Gastrocnemius medialis (tissue), 4 donors: Measurements from ENCODE around the gene STKLD1. TPM values are rescaled to one million over a fixed set of nuclear protein-coding genes. Genes with fewer than 3 reads are reported as not detected.

ENCODE experiments used
- ATAC-seq, 2 donors: fragments of 150-250 bp; one replicate each; pipeline ENCODE4 v1.9.1; 2016
- DNase-seq, 2 donors: peaks; one replicate each; pipeline ENCODE4 v3.0.0-alpha.2; 2019
- H3K27ac ChIP-seq, 4 donors: fragments of 200-600 bp; sonication (generic); 1 replicate in 1 of 4; 2 replicates in 3 of 4; pipeline ENCODE4 v1.5.1; 2016 to 2018; ENCODE audit warnings: mild to moderate bottlenecking in 2 of 4, moderate library complexity in 1 of 4
- H3K27me3 ChIP-seq, 3 donors: fragments of 200-600 bp; sonication (generic) in 2 of 3; 1 replicate in 1 of 3; 2 replicates in 2 of 3; pipeline versions ENCODE4 v1.5.1 to v1.6.0; 2016 to 2019; ENCODE audit warnings: mild to moderate bottlenecking in 1 of 3, moderate library complexity in 1 of 3
- H3K36me3 ChIP-seq, 2 donors: fragments of 200-600 bp; sonication (generic) in 1 of 2; one replicate each; pipeline ENCODE4 v1.5.1; 2017 to 2018
- H3K4me1 ChIP-seq, 2 donors: fragments of 200-600 bp; sonication (generic) in 1 of 2; one replicate each; pipeline ENCODE4 v1.5.1; 2016 to 2017; ENCODE audit warnings: mild to moderate bottlenecking in 2 of 2
- H3K4me3 ChIP-seq, 4 donors: fragments of 200-600 bp; sonication (generic) in 3 of 4; 1 replicate in 1 of 4; 2 replicates in 3 of 4; pipeline ENCODE4 v1.5.1; 2016 to 2019; ENCODE audit warnings: mild to moderate bottlenecking in 2 of 4
- H3K9me3 ChIP-seq, 3 donors: fragments of 200-600 bp; sonication (generic) in 2 of 3; 1 replicate in 1 of 3; 2 replicates in 2 of 3; pipeline ENCODE4 v1.5.1; 2016 to 2019
- CTCF ChIP-seq, 5 experiments: fragments of 450-650 bp in 3 of 5; fragments of 200-600 bp in 2 of 5; sonication (generic) in 2 of 5; IDR thresholded peaks in 4 of 5; conservative IDR thresholded peaks in 1 of 5; 1 replicate in 4 of 5; 2 replicates in 1 of 5; pipeline ENCODE4 v1.5.1; 2016 to 2019; ENCODE audit warnings: antibody characterized with exemption in 5 of 5, mild to moderate bottlenecking in 3 of 5, moderate library complexity in 3 of 5
- POLR2A ChIP-seq, 2 donors: fragments of 450-650 bp; IDR thresholded peaks; one replicate each; pipeline ENCODE4 v1.6.1; 2017; ENCODE audit warnings: antibody characterized with exemption in 2 of 2, mild to moderate bottlenecking in 2 of 2, moderate library complexity in 2 of 2
- in situ Hi-C, 4 donors: fragments of 200-750 bp; cut with MboI; loops; one replicate each; pipeline versions ENCODE4 v1.15.0 to v1.8.0; 2017; ENCODE audit warnings: low sequenced_read_pairs in 4 of 4
- intact Hi-C: fragments of 100-400 bp; cut with DNase I; formaldehyde crosslinking; loops from one replicate; pipeline ENCODE4 v1.15.1; 2023; ENCODE audit warnings: low total_unique reads
- total RNA-seq, 4 donors: library from RNA; depleted of rRNA; stranded (reverse); fragments of >200 nt; gene quantifications; one replicate each; pipeline versions ENCODE4 v1.1.0 to v1.2.3, GENCODE V29; 2016

Gene STKLD1
- total RNA-seq, 4 donors from 2014 or later: 0.35 to 1.4 (median 1.1) TPM; not detected in 1

- in situ Hi-C loops: no loop called here
- intact Hi-C loops: loop anchor here (5.0 to 10.0 kb wide), 2 partner anchors 135 to 318 kb away; partner anchors contain the start of gene GTF3C5
- H3K4me3 ChIP-seq: no peak overlapping the region
Measured at GRCh38 chr9:133349965-133350616, 26.1 kb upstream of the STKLD1 start.

GRCh38 chr9:133351526-133351907 is 24.6 kb upstream of the STKLD1 start:
- intact Hi-C loops: no loop called here
- no peak for ATAC-seq
- Histone ChIP-seq H3K4me3 (no peak overlapping the region), H3K27ac (peak overlapping the region in 1 of 4 donors; percentile 19), H3K36me3 (peaks cover 0 to 48% of the 10 kb centered on the region in 2 donors), H3K27me3 (no peaks in the 10 kb centered on the region), H3K4me1 (peaks cover 32 to 34% of the 10 kb centered on the region in 2 donors), H3K9me3 (no peaks in the 10 kb centered on the region)
- TF ChIP-seq CTCF (IDR thresholded peaks at IDR 0.05 in 4 of 5, conservative IDR thresholded peaks at IDR 0.05 in 1 of 5) (no peak), POLR2A (IDR thresholded peaks at IDR 0.05) (no peak)
- no peak for DNase-seq
- in situ Hi-C loops: no loop called here

More at GRCh38 chr9:133349965-133350616, 26.1 kb upstream of the STKLD1 start:
- TF ChIP-seq POLR2A (IDR thresholded peaks at IDR 0.05) (no peak), CTCF (IDR thresholded peaks at IDR 0.05 in 4 of 5, conservative IDR thresholded peaks at IDR 0.05 in 1 of 5) (no peak)
- Histone ChIP-seq H3K27me3 (no peaks in the 10 kb centered on the region), H3K9me3 (no peaks in the 10 kb centered on the region), H3K4me1 (peaks cover 30 to 34% of the 10 kb centered on the region in 2 donors), H3K27ac (peak overlapping the region in 2 of 4 donors; percentile 89 to 97), H3K36me3 (peaks cover 0 to 51% of the 10 kb centered on the region in 2 donors)
- DNase-seq: no peak
- no peak for ATAC-seq

GRCh38 chr9:133351908-133352634 is 24.1 kb upstream of the STKLD1 start:
- Histone ChIP-seq H3K4me3 (no peak overlapping the region), H3K9me3 (no peaks in the 10 kb centered on the region), H3K4me1 (peaks cover 30 to 31% of the 10 kb centered on the region in 2 donors), H3K36me3 (peaks cover 0 to 48% of the 10 kb centered on the region in 2 donors), H3K27ac (peak overlapping the region in 1 of 4 donors; percentile 19), H3K27me3 (no peaks in the 10 kb centered on the region)
- peak in 1 of 2 donors; percentile 38 for DNase-seq
- no peak for ATAC-seq
- TF ChIP-seq CTCF (IDR thresholded peaks at IDR 0.05 in 4 of 5, conservative IDR thresholded peaks at IDR 0.05 in 1 of 5) (peak in 2 of 5 experiments; percentile 24 to 37), POLR2A (IDR thresholded peaks at IDR 0.05) (no peak)
- in situ Hi-C loops: no loop called here
- intact Hi-C loops: no loop called here

- ATAC-seq (no peak), DNase-seq (no peak)
- TF ChIP-seq CTCF (IDR thresholded peaks at IDR 0.05 in 4 of 5, conservative IDR thresholded peaks at IDR 0.05 in 1 of 5) (no peak), POLR2A (IDR thresholded peaks at IDR 0.05) (no peak)
- Histone ChIP-seq H3K4me1 (peaks cover 34% of the 10 kb centered on the region in 2 donors), H3K27ac (no peak overlapping the region), H3K27me3 (no peaks in the 10 kb centered on the region), H3K4me3 (no peak overlapping the region), H3K9me3 (no peaks in the 10 kb centered on the region), H3K36me3 (peaks cover 0 to 48% of the 10 kb centered on the region in 2 donors)
- in situ Hi-C loops (no loop called here), intact Hi-C loops (no loop called here)
Measured at GRCh38 chr9:133352635-133353340, 23.4 kb upstream of the STKLD1 start.
